Measurements from ENCODE around the gene ENAH.
"Not testable (repeated sequence)": the region's sequence is repeated elsewhere in the genome, so short reads cannot be mapped to it uniquely, and the experiment has no call there.

Gene ENAH

GRCh38 chr1:225650179-225650578 lies 2.7 kb downstream of the ENAH start:
- in situ Hi-C loops (cut with MboI; ENCODE audit: low sequenced_read_pairs): no loop called here

- in situ Hi-C loops (cut with MboI; ENCODE audit: low sequenced_read_pairs): no loop called here
Measured at GRCh38 chr1:225645194-225645895, 7.6 kb downstream of the ENAH start.

- in situ Hi-C loops (cut with MboI; ENCODE audit: low sequenced_read_pairs): no loop called here
Measured at GRCh38 chr1:225644666-225645065, 8.3 kb downstream of the ENAH start.

- in situ Hi-C loops (cut with MboI; ENCODE audit: low sequenced_read_pairs): no loop called here
Measured at GRCh38 chr1:225642177-225642576, 10.7 kb downstream of the ENAH start.

- in situ Hi-C loops (cut with MboI; ENCODE audit: low sequenced_read_pairs): no loop called here
Measured at GRCh38 chr1:225638853-225639252, 14.1 kb downstream of the ENAH start.

- in situ Hi-C loops (cut with MboI; ENCODE audit: low sequenced_read_pairs): no loop called here
Measured at GRCh38 chr1:225637651-225638199, 15.2 kb downstream of the ENAH start.

GRCh38 chr1:225636992-225637391 lies 15.9 kb downstream of the ENAH start:
- in situ Hi-C loops (cut with MboI; ENCODE audit: low sequenced_read_pairs): not testable (repeated sequence)

- in situ Hi-C loops (cut with MboI; ENCODE audit: low sequenced_read_pairs): no loop called here
Measured at GRCh38 chr1:225635649-225636048, 17.3 kb downstream of the ENAH start.

- in situ Hi-C loops (cut with MboI; ENCODE audit: low sequenced_read_pairs): not testable (repeated sequence)
Measured at GRCh38 chr1:225632836-225633235, 20.1 kb downstream of the ENAH start.

- in situ Hi-C loops (cut with MboI; ENCODE audit: low sequenced_read_pairs): no loop called here
Measured at GRCh38 chr1:225631021-225631663, 21.8 kb downstream of the ENAH start.

GRCh38 chr1:225629483-225629882 lies 23.4 kb downstream of the ENAH start:
- in situ Hi-C loops (cut with MboI; ENCODE audit: low sequenced_read_pairs): no loop called here

GRCh38 chr1:225628794-225629193 lies 24.1 kb downstream of the ENAH start:
- in situ Hi-C loops (cut with MboI; ENCODE audit: low sequenced_read_pairs): not testable (repeated sequence)

- in situ Hi-C loops (cut with MboI; ENCODE audit: low sequenced_read_pairs): no loop called here
Measured at GRCh38 chr1:225627304-225627947, 25.5 kb downstream of the ENAH start.

GRCh38 chr1:225626698-225627097 lies 26.2 kb downstream of the ENAH start:
- in situ Hi-C loops (cut with MboI; ENCODE audit: low sequenced_read_pairs): no loop called here

- in situ Hi-C loops (cut with MboI; ENCODE audit: low sequenced_read_pairs): no loop called here
Measured at GRCh38 chr1:225617956-225618355, 35.0 kb downstream of the ENAH start.

- in situ Hi-C loops (cut with MboI; ENCODE audit: low sequenced_read_pairs): no loop called here
Measured at GRCh38 chr1:225617479-225617878, 35.4 kb downstream of the ENAH start.

- in situ Hi-C loops (cut with MboI; ENCODE audit: low sequenced_read_pairs): not testable (repeated sequence)
Measured at GRCh38 chr1:225615403-225615790, 37.5 kb downstream of the ENAH start.

- in situ Hi-C loops (cut with MboI; ENCODE audit: low sequenced_read_pairs): no loop called here
Measured at GRCh38 chr1:225613006-225613405, 39.9 kb downstream of the ENAH start.

- in situ Hi-C loops (cut with MboI; ENCODE audit: low sequenced_read_pairs): no loop called here
Measured at GRCh38 chr1:225612287-225612686, 40.6 kb downstream of the ENAH start.

GRCh38 chr1:225611537-225612223 lies 41.2 kb downstream of the ENAH start:
- in situ Hi-C loops (cut with MboI; ENCODE audit: low sequenced_read_pairs): no loop called here

- in situ Hi-C loops (cut with MboI; ENCODE audit: low sequenced_read_pairs): no loop called here
Measured at GRCh38 chr1:225610539-225610938, 42.4 kb downstream of the ENAH start.

All from HL-60/S4 treated with retinoic acid at 250 ng/mL for 4 days and 3 days (cell line).